NCI-H187 treated with DMSO at 0.1 percent for 48 hours (cell line): ENCODE measurements around the gene LDB2.
"Not testable (repeated sequence)": the region's sequence is repeated elsewhere in the genome, so short reads cannot be mapped to it uniquely, and the experiment has no call there.

ENCODE experiments used
- DNase-seq: peaks from one replicate; lab custom pipeline; 2025; lab: John Stamatoyannopoulos, UW

Gene LDB2

DNA sequence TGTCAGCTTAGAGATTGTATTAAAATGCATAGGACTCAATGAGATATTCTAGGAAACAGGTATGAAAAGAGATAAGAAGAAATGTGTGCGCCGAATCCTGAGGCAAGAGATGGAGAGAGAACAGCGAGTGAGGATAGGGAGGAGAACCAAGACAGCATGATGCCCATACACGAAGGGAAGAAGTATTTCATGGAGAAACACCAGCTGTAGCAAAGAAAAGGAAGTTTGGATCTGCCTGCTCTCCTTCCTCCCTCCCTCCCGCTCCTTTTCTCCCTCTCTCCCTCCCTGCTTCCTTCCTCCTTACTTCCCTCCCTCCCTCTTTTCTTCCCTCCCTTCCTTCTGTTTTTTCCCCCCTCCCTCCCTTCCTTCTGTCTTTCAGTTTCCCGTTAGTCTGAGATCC is 353.6 kb downstream of the LDB2 start:
- no peak for DNase-seq

DNA sequence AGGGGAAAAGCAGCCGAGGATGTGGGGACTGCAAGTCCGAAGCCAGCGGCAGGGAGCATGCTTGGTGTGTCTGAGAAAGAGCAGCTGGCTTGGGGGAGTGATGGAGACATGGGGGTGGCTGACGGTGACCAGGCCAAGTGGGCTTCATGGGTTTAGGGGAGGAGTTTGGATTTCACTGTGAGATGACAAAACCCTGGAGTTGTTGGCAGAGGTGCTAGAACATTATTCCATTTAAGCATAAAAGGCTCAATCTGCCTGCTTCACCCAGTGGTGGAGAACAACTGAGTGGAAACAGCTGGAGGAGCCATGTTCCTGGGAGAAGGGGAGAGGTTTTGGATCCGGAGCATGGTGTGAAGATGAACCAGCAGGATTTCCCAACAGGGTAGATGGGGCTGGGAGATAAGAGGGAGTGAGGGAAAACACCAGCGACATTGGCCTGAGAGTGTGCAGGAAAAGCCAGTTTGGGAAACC is 354.2 kb downstream of the LDB2 start:
- DNase-seq, result no peak

DNA sequence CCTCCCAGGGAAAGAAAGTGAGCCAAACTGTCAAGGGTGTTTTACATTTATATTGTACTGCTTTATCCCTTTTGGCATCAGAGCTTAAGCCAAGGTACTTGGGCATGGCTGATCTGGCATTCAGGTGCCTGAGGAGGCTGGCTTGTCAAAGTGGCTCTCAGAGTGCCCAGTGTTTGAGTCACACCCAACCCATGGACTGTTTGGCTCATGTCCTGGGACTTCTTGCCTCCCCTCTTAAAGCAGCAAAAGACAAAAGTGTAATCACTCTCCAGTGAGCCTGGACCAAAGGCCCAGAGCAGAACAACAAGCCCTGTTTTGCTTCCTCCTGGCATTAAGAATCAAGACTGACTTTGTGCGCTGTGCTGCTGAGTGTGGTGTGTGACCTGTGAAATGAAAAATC is 360.5 kb downstream of the LDB2 start:
- DNase-seq, result no peak

DNA sequence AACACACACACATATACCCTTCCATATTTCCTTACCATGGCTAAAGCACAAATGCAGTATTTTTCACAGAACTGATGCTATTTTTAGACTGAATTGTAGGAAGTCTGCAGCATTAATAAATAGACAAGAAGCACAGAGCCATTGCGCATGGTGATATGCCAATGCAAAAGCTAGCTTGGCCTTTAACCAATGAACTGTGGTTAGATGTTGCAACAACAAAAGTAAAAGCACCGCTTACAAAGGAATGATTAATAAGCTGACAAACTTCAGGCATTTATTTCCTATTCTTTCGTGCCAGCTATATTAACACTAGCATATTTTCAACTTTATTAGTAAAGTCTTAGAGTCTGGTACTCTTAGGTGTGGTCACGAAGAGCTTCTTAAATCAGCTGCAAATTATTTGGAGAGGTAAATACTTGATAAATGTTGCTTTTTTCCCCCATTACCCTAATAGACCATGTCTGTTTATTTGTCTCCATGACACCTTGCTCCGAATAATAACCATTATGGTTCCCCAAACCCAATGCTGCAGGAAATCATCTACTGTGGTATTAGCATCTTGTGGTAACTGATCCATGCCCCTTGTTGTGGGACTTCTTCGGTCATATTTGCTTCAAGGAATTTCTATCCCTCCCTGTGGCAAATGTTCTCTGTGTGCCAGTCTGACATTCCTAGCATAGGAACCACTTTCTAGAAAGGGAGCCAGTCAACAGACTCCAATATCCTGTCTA is 366.0 kb downstream of the LDB2 start:
- no peak for DNase-seq

DNA sequence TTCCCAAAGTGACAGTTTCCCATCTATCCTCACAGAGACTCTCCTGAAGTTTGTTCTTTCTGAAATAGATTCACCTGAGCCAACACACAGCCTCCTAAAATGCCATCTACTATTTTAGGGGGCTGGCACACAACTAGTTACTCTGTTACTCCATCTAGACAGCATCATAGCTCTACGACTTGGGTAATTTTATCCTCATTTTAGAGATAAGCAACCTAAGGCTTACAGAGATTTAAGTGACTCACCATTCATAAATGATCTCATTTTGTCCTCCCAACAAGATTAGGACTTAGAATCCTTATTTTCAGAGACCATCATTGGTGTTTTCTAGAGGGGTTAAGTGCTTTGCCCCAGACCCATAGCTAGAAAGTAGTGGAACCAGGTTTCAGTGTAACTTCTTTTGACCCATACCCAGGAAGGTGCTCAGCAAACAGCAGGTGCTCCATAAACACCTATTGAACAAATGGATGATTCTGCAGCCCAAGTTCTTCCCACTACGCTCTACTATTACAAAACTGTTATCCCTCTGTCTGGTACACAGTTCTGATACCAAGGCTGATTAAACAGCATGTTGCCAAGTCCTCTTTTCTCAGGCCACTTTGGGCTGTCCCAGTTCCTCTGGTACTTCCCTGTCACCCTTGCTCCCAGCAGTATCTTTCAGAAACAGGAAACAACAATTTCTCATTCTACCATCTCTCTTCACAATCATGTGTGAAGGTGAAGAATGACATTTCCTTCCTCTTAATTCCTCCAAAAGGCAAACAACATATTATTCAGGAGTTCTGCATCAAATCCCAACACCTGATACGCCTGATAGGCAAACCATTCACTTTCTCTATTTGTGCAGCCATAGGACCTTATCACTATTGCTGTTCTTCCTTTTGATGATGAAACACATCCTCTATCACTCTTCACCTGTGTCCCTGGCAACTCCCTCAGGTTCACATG is 367.5 kb downstream of the LDB2 start:
- DNase-seq, result no peak

DNA sequence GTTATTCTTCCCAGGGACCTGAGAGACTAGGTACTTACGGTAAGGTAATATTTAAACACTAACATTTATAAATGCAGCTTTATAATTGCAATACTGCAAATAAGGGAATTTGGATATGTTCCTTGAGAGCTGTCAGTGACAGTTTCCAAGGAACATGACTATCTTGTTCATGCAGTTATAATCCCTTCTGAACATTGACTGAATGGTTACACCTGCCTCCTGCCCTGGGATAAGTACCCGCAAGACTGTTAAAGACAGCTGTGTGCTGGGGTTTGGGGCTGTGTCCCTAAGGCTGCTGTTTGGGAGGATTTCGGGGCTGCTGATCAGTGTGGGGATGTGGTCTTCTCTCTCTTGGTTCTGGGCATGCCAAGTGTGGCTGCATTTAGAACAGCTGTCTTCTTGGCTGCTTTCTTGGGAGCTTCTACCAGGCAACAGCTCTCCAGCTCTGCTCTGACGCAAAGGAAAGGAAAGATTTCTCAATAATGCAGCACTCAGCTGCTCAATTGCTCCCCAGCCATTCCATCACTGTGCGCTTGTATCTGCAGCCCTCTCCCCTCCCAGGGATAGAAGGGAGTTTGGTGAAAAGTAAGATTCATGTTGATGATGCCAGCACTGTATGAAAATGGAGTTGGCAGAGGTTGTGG is 373.4 kb downstream of the LDB2 start:
- DNase-seq, result no peak

DNA sequence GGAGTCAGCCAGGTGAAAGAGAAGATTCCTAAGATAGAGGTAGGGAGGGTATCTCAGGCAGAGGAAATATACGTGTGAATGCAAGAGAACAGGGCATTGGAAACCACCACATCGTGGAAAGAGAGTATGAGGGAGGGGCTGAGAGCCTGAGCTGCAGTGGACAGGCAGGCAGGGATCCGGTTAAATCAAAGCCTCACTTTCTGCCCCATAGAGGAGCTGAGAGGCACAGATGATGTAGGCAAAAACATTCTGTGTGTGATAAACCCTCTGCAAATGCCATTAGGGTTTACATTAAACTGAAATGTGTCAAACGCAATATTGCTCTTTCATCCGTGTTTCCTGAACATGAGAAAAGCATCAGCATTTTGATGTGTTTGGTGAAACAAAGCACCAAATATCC is 374.0 kb downstream of the LDB2 start:
- DNase-seq, result no peak

DNA sequence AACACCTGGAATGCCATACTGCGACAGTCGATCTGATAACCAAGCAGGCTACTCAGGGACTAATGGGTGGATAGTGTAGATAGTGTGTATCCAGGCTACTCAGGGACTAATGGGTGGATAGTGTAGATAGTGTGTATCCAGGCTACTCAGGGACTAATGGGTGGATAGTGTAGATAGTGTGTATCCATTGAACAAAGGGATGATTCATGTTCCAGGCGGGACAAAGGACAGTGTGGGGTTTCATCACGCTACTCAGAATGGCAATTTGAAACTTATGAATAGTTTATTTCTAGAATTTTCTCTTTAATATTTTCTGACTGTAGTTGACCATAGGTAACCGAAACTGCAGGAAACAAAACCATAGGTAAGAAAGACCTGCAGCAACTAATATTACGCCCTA is 374.9 kb downstream of the LDB2 start:
- DNase-seq, result not testable (repeated sequence)

DNA sequence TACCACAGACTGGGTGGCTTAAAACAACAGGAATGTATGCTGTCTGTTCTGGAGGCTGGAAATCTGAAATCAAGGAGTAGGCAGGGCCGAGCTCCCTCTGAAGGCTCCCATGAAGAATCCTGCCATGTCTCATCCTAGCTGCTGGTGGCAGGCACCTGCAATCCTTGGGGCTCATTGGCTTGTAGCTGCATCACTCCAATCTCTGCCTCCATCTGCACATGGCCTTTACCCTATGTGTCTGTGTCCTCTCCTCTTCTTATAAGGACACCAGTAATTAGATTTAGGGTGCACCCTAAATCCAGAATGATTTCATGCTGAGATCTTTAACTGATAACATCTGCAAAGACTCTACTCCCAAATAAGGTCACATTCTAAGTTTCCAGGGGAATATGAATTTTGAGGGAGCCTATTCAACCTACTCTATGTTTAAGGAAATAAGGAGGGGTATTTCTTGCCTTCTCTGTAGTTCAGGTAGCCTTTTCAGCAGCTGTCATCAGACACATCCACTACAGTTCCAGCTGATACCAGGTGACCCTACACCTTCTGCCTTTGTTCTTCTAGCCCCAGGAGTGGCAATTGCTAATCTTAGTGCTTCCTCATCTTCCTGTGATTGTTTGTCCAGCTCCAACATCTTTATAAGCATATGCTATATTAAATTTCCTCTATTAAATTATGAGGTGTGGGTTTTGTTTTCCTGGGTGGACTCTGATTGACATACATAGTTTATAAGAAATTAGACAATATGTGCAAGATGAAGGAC is 377.1 kb downstream of the LDB2 start:
- no peak for DNase-seq

DNA sequence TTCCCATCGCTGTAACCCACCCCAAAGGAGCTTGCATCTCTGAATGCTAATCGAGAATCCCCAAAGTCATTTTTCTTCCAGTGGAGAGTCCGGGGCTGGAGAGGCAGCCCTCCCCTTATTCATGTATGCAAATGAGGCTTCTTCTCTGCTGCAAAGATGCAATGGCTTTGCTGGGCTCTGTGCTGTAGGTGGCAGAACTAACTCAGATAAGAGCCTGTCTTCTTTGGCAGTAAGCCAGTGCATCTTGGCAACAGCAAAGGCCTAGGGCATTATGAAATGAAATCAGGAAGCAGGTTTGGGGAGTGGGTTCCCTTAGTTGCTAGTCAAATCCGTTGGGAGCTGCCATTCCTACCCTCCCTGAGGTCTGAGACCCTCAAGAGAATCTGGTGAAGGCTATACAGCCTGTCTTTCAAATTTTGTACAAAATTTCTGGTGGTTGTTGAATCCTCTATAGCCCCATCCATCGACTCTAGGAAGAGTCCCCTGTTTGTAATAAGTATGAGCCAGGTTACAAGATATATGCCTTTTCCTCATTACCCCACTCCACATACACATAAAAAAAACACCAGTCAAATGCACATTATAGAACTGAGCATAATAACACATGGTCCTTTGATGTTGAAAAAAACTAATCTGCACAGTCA is 381.5 kb downstream of the LDB2 start:
- no peak for DNase-seq

DNA sequence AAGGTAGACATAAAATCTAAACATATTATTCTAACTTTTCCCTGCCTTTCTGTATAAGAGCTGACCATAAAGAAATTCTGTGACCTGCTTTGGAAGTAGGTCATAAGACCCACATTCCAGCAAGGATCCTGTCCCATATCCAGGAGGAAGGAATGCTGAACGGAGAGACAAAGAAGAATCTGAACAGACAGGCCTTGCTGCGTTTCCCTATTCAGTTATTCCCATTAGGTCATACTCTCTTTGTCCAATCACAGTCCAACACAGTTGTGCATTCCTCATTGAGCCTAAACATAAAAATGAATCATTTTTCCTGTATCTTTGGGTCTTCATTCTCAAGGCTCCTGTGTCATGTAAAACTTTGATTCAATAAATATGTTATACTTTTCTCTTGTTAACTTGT is 384.6 kb downstream of the LDB2 start:
- DNase-seq, result no peak

DNA sequence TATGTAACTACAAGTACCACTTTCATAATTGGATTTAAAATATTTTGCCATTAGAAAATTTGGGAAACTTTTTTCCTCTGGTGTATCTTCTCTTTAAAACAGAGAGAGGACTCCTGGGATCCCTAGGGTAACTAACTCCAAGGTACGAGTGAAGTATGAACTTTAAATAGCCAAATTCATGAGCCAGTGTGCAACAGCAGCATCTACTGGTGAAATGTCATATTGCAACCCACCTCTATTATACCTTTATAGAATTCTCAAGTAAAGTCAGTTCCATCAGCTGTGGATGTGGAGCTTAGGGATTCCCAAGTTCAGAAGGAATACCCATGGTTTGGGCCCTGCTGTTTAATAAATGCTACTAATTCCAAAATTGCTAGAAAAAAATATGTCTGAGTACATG is 389.5 kb downstream of the LDB2 start:
- no peak for DNase-seq

DNA sequence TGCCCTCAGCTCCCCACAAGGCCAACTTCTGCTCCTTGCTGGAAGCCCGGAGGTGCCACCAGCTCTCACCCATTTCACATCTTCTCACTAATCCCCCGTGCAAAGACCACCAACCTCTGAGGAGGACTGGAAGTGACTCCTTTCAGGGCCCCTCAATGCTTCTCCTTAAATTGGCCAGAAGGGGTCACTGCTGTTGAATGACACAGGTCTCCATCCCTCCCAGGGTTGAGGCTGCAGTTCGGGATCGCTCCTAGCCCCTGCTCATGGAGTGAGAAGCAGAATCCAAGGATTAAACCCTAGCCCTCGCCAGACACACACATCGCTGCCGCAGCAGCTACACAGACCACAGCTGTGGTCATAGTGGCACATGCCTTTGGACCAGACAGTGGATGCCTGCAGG is 392.7 kb downstream of the LDB2 start:
- no peak for DNase-seq

DNA sequence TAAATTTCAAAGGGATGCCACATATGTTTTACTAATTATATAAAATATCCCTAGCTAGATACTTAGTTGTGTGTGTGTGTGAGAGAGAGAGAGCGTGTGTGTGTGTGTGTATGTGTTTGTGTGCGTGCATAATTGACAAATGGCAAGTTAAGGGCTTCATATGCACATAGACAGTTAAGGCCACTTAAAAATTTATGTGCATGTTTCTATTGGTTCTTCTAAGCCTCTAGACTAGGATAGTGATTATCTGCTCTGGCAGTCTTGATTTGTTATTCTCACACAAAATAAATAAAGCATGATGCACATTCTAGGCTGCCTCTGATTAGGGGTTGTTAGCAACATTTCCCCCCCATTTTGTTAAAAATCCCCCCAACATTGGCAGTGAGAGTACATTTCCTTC is 393.2 kb downstream of the LDB2 start:
- DNase-seq, result no peak

DNA sequence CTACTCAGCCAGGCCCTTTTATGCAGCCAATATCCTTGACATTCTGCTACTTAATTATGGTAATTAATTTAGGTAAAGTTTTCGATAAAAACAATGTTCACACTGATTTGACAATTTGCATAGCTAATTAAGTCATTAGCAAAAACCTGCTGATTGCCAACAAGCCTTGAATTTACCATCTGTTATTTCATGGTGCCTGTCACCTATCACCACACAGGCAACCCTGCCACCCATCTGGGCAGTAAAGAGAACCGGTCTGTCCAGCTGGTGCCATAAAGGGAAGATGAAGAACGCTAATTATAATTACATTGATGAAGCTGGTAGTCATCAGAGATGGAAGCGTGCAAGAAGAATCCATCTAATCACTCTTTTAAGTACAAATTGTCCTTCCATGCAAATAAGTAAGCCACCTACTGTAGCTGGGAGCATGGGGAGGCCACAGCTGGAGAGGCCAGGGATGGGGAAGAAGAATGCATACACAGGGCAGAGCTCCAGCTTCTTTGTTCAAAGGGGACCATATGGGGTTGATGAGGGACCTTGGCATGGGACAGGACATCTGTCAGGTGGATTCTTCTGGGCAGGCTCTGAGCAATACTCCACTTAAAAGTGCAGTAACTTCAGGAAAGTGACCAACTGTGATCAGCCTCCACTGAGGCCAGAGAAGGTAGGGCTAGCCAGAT is 394.9 kb downstream of the LDB2 start:
- no peak for DNase-seq

DNA sequence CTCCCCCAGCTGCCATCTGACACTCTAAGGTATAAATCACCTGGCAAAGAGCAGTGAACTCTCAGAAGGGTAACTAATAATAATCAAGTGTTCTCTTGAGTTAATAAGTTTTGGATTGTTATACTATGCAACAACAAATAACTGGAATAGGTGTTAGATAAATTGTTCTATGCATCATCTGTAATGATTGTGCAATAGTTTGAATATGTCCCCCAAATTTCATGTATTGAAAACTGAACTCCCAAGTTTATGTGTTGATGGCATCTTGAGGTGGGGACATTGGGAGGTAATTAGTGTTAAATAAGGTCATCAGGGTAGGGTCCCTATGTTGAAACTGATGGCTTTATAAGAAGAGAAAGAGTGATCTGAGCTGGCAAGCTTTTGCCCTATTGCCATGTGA is 399.5 kb downstream of the LDB2 start:
- DNase-seq, result no peak

DNA sequence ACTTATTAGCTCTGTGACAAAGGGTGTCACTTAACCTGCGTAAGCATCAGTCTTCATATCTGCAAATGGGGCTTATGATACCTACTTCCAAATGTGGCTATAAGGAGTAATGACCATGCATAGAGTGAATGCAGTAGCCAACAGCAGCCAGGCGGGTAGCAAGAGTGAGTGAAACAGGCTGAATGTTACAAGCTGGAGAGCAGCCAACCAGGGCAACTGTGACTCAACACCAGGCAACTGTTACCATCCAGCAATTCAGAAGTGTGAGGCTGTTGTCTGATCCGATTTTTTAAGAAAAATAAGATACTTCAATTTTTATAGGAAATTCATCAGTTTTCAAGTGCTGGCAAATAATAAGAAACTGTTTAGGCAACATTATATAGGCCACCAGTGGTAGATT is 401.9 kb downstream of the LDB2 start:
- DNase-seq, result no peak

DNA sequence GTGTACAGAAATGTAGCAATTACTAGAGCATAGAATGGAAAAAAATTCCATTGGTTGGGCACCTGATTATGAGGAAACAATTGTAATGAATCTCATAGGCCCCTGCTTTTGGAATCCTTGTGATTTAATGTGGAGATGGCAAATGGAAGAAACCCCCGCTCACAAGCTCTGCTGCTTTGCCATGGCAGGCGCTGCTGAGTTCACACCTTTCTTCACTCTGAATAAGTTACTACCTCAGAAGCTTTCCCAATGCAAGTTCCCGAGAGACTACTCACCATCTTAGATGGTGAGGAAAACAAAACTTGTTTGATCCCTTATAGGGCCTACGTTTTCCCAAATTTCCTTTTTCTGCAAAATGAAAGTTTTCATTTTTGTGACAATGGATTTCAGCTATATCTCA is 405.6 kb downstream of the LDB2 start:
- no peak for DNase-seq

DNA sequence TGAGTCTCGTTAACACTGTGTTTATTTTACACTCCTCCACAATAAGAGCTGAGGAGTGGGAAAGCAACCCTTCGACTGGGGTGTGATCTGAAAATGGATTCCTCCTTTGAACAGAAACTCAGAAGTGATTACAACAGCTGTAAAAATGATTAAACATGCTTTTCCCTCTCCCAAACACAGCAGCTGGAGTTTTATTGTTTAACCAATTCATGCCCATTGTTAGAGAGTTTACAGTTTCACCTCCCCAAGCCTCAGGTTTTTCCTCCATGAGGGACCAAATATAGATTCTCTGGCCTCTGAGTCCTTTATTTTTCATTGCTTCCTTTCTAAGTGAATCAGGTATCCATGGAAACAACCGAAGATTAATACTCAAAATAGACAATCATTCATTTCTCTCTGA is 409.2 kb downstream of the LDB2 start:
- no peak for DNase-seq

DNA sequence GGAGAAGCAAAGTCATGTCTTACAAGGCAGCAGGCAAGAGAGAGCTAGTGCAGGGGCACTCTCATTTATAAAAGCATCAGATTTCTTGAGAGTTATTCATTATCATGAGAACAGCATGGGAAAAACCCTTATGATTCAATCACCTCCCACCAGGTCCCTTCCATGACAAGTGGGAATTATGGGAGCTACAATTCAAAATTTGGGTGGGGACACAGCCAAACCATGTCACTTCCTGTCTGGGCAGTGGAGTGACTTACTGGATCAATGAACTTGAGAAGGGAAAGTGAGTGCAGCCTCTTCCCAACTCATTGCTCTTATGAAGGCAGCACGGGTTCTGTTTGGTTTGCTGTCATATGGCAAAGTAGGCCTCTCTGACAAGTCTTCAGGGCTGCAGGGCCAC is 410.4 kb downstream of the LDB2 start:
- no peak for DNase-seq

DNA sequence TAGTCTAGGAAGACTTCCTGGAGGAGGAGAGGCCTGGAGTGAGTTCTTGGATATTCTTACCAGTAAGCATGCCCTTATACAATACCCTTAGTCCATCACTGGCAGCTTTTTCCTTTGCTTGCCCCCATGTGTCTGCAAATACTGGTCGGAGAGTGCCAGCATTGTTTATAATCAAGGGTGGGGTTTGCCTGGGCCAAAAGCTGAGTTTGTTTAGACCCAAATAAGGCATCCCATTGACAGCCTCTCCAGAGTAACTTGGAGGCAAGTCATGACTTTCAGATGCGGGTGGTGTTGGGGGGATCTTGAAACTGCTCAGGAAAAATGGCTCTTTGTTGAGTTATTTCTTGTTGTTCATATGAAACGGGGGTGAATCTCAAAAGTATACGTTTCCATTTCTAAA is 413.7 kb downstream of the LDB2 start:
- no peak for DNase-seq
